OCI-LY1 (cell line): ENCODE data around the gene SCNN1B.
"Not testable (repeated sequence)": the region's sequence is repeated elsewhere in the genome, so short reads cannot be mapped to it uniquely, and the experiment has no call there.

Source experiments
- H2AFZ ChIP-seq: fragments of 200-600 bp; sonication (generic), shearing (Covaris generic); 2 replicates; pipeline ENCODE4 v1.6.0; 2014; ENCODE audit warnings: antibody characterized with exemption, mild to moderate bottlenecking, low read length
- H3F3A ChIP-seq: fragments of 200-600 bp; sonication (generic), shearing (Covaris generic); 2 replicates; pipeline ENCODE4 v1.6.0; 2014; ENCODE audit warnings: mild to moderate bottlenecking, antibody characterized with exemption, low read length, moderate library complexity; ENCODE audit not compliant: insufficient read depth
- H3K27ac ChIP-seq: fragments of 200-600 bp; sonication (generic); 2 replicates; pipeline ENCODE4 v1.5.1; 2014; ENCODE audit warnings: low read length, mixed run types, mild to moderate bottlenecking, low read depth; ENCODE audit not compliant: poor library complexity, severe bottlenecking
- H3K27me3 ChIP-seq: fragments of 200-600 bp; sonication (generic); 2 replicates; pipeline ENCODE4 v1.6.0; 2014; ENCODE audit warnings: antibody characterized with exemption, mild to moderate bottlenecking, low read length, moderate library complexity; ENCODE audit not compliant: insufficient read depth
- H3K36me3 ChIP-seq: fragments of 200-600 bp; sonication (generic); 2 replicates; pipeline ENCODE4 v1.6.1; 2014; ENCODE audit warnings: mild to moderate bottlenecking, antibody characterized with exemption, low read length, moderate library complexity, mixed read lengths; ENCODE audit not compliant: insufficient read depth
- H3K4me1 ChIP-seq: fragments of 200-600 bp; sonication (generic); 2 replicates; pipeline ENCODE4 v1.5.1; 2014; ENCODE audit warnings: mild to moderate bottlenecking, low read length, moderate library complexity; ENCODE audit not compliant: insufficient read depth, severe bottlenecking
- H3K4me2 ChIP-seq: fragments of 200-600 bp; sonication (generic), shearing (Covaris generic); 2 replicates; pipeline ENCODE4 v1.6.1; 2014; ENCODE audit warnings: low read length
- H3K4me3 ChIP-seq: fragments of 200-600 bp; sonication (generic); 2 replicates; pipeline ENCODE4 v1.5.1; 2014; ENCODE audit warnings: low read length, low read depth, mild to moderate bottlenecking, mixed read lengths; ENCODE audit not compliant: poor library complexity, severe bottlenecking
- H3K79me2 ChIP-seq: fragments of 200-600 bp; shearing (Covaris generic); 2 replicates; pipeline ENCODE4 v1.6.1; 2016; ENCODE audit warnings: mixed run types, low read length, mixed read lengths; ENCODE audit not compliant: insufficient read depth
- H3K9ac ChIP-seq: fragments of 200-600 bp; sonication (generic), shearing (Covaris generic); 2 replicates; pipeline ENCODE4 v1.6.1; 2014; ENCODE audit warnings: mild to moderate bottlenecking, low read length, mixed read lengths
- H3K9me2 ChIP-seq: fragments of 200-600 bp; sonication (generic), shearing (Covaris generic); 2 replicates; pipeline ENCODE4 v1.6.1; 2014; ENCODE audit warnings: low read depth, mild to moderate bottlenecking, low read length, mixed read lengths
- H3K9me3 ChIP-seq: fragments of 200-600 bp; shearing (Covaris generic); 2 replicates; pipeline ENCODE4 v1.6.1; 2014; ENCODE audit warnings: low read length, mixed read lengths
- H4K20me1 ChIP-seq: fragments of 200-600 bp; sonication (generic), shearing (Covaris generic); 2 replicates; pipeline ENCODE4 v1.6.0; 2016; ENCODE audit warnings: mild to moderate bottlenecking, low read length; ENCODE audit not compliant: insufficient read depth
- CTCF ChIP-seq: fragments of 200-600 bp; sonication (generic), shearing (Covaris generic); IDR thresholded peaks from 2 replicates; pipeline ENCODE4 v1.5.1; 2017; ENCODE audit warnings: mild to moderate bottlenecking, antibody characterized with exemption, low read length, moderate library complexity, mixed read lengths
- EZH2 ChIP-seq: fragments of 200-600 bp; sonication (generic), shearing (Covaris generic); IDR thresholded peaks from 2 replicates; pipeline ENCODE4 v1.8.0; 2017; ENCODE audit warnings: borderline replicate concordance, mixed run types, mild to moderate bottlenecking, antibody characterized with exemption, low read length, moderate library complexity, mixed read lengths

Gene SCNN1B

DNA sequence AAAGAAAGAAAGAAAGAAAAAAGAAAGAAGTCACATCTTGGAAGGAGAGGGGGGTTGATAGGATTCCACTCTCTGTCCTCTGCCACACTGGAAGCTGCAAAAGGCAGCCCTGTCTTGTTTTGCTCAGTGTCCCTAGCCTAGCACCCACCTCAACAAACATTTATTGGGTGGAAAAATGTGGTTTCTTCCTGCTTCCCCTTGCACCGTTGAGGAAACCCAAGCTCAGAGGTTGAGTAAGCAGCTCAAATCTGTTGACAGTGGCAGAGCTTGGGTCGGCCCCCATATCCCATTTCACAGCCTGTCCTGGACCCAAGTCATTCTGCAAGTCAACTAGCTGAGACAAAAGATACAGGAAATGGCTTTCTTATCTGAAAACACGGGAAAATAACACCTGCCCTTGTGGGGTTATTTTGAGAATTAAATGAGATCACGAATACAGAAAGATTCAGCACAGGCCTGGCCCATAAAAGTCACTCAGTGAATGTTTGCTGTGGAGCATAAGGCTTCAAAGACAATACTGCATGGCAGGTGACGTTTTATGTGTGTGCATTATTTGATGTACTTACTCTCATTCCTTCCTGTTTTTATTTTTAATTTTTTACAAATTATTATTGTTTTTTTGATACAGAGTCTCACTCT is 63.6 kb downstream of the SCNN1B start:
- no peak overlapping the region for H3K9ac ChIP-seq
- no peaks in the 10 kb centered on the region for H3F3A ChIP-seq
- H3K4me3 ChIP-seq: no peak overlapping the region
- no peak overlapping the region for H3K27ac ChIP-seq
- H3K9me2 ChIP-seq: no peaks in the 10 kb centered on the region
- H3K27me3 ChIP-seq: no peaks in the 10 kb centered on the region
- TF ChIP-seq EZH2 (no peak), CTCF (no peak)
- no peaks in the 10 kb centered on the region for H3K36me3 ChIP-seq
- H3K9me3 ChIP-seq: no peaks in the 10 kb centered on the region
- H3K4me1 ChIP-seq: peaks cover 9% of the 10 kb centered on the region
- H4K20me1 ChIP-seq: no peaks in the 10 kb centered on the region
- no peaks in the 10 kb centered on the region for H3K79me2 ChIP-seq
- no peak overlapping the region for H3K4me2 ChIP-seq
- no peak overlapping the region for H2AFZ ChIP-seq

GRCh38 chr16:23366341-23366740 is 64.2 kb downstream of the SCNN1B start:
- H3K36me3 ChIP-seq, H3K9me2 ChIP-seq, H3K9ac ChIP-seq, H4K20me1 ChIP-seq, H3K4me1 ChIP-seq, H2AFZ ChIP-seq, H3K4me3 ChIP-seq, H3K27ac ChIP-seq, H3K9me3 ChIP-seq, H3K79me2 ChIP-seq, H3K27me3 ChIP-seq, H3K4me2 ChIP-seq, H3F3A ChIP-seq: not testable (repeated sequence)

GRCh38 chr16:23367564-23367963 is 65.5 kb downstream of the SCNN1B start:
- H3K9me3 ChIP-seq: no peaks in the 10 kb centered on the region
- no peaks in the 10 kb centered on the region for H3K36me3 ChIP-seq
- H3K27me3 ChIP-seq: no peaks in the 10 kb centered on the region
- H3K9ac ChIP-seq: no peak overlapping the region
- H3K4me3 ChIP-seq: no peak overlapping the region
- H3K79me2 ChIP-seq: no peaks in the 10 kb centered on the region
- no peak overlapping the region for H2AFZ ChIP-seq
- H4K20me1 ChIP-seq: no peaks in the 10 kb centered on the region
- H3K9me2 ChIP-seq: no peaks in the 10 kb centered on the region
- no peak overlapping the region for H3K27ac ChIP-seq
- TF ChIP-seq CTCF (no peak), EZH2 (no peak)
- no peak overlapping the region for H3K4me2 ChIP-seq
- H3F3A ChIP-seq: no peaks in the 10 kb centered on the region
- peaks cover 9% of the 10 kb centered on the region for H3K4me1 ChIP-seq

DNA sequence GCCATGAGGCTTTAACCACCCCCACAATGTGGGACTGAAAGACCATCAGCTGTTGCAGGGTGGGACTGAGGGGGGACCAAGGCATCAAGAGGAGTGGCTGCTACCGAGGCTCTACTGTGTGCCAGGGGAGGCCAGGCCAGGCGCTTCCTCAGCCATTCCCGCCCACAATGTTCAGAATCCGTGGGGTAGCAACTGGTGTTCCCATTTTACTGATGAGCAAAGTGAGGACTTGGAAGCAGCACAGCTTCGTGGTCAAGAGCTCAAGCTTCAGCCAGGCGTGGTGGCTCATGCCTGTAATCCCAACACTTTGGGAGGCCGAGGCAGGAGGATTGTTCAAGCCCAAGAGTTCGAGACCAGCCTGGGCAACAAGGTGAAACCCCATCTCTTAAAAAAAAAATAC is 65.9 kb downstream of the SCNN1B start:
- TF ChIP-seq CTCF (no peak), EZH2 (no peak)
- H3K4me3 ChIP-seq: no peak overlapping the region
- H3K4me2 ChIP-seq: no peak overlapping the region
- H3K9ac ChIP-seq: no peak overlapping the region
- no peaks in the 10 kb centered on the region for H3K36me3 ChIP-seq
- no peak overlapping the region for H2AFZ ChIP-seq
- no peaks in the 10 kb centered on the region for H3K27me3 ChIP-seq
- no peaks in the 10 kb centered on the region for H4K20me1 ChIP-seq
- H3K9me3 ChIP-seq: no peaks in the 10 kb centered on the region
- peaks cover 9% of the 10 kb centered on the region for H3K4me1 ChIP-seq
- no peaks in the 10 kb centered on the region for H3K79me2 ChIP-seq
- no peaks in the 10 kb centered on the region for H3K9me2 ChIP-seq
- no peak overlapping the region for H3K27ac ChIP-seq
- no peaks in the 10 kb centered on the region for H3F3A ChIP-seq
